DOHH2 (cell line): ENCODE measurements around the gene MYO5A.

Experiments
- H3F3A ChIP-seq: fragments of 200-600 bp; sonication (generic), shearing (Covaris generic); 2 replicates; pipeline ENCODE4 v1.6.0; 2016; ENCODE audit warnings: antibody characterized with exemption, mild to moderate bottlenecking; ENCODE audit not compliant: control insufficient read depth, insufficient read depth
- H3K27ac ChIP-seq: fragments of 200-600 bp; sonication (generic); 2 replicates; pipeline ENCODE4 v1.5.1; 2014; ENCODE audit warnings: low read depth, mild to moderate bottlenecking, low read length, moderate library complexity
- H3K27me3 ChIP-seq: fragments of 200-600 bp; sonication (generic); 2 replicates; pipeline ENCODE4 v1.6.1; 2014; ENCODE audit warnings: mild to moderate bottlenecking, low read length, mixed read lengths; ENCODE audit not compliant: control insufficient read depth
- H3K36me3 ChIP-seq: fragments of 200-600 bp; sonication (generic); 2 replicates; pipeline ENCODE4 v1.6.1; 2014; ENCODE audit warnings: mild to moderate bottlenecking, low read length, moderate library complexity, mixed read lengths; ENCODE audit not compliant: control insufficient read depth
- H3K4me1 ChIP-seq: fragments of 200-600 bp; sonication (generic); 2 replicates; pipeline ENCODE4 v1.6.1; 2014; ENCODE audit warnings: mild to moderate bottlenecking, low read length, mixed read lengths; ENCODE audit not compliant: control insufficient read depth
- H3K4me2 ChIP-seq: fragments of 200-600 bp; sonication (generic); 2 replicates; pipeline ENCODE4 v1.6.0; 2014; ENCODE audit warnings: mild to moderate bottlenecking, low read length, moderate library complexity
- H3K4me3 ChIP-seq: fragments of 200-600 bp; sonication (generic); 2 replicates; pipeline ENCODE4 v1.5.1; 2014; ENCODE audit warnings: mild to moderate bottlenecking, low read length, mixed read lengths
- H3K79me2 ChIP-seq: fragments of 200-600 bp; sonication (generic); 2 replicates; pipeline ENCODE4 v1.6.1; 2014; ENCODE audit warnings: mild to moderate bottlenecking, low read length, mixed read lengths; ENCODE audit not compliant: control insufficient read depth
- H3K9me2 ChIP-seq: fragments of 200-600 bp; sonication (generic); replicated peaks from 2 replicates; pipeline ENCODE4 v1.6.1; 2014; ENCODE audit warnings: mild to moderate bottlenecking, low read length, mixed read lengths; ENCODE audit not compliant: control insufficient read depth
- H3K9me3 ChIP-seq: fragments of 200-600 bp; sonication (generic); 2 replicates; pipeline ENCODE4 v1.6.1; 2014; ENCODE audit warnings: antibody characterized with exemption, low read length, mixed read lengths; ENCODE audit not compliant: control insufficient read depth, insufficient read depth
- H4K20me1 ChIP-seq: fragments of 200-600 bp; sonication (generic); 2 replicates; pipeline ENCODE4 v1.6.0; 2014; ENCODE audit warnings: low read depth, mild to moderate bottlenecking, antibody characterized with exemption, low read length, moderate library complexity; ENCODE audit not compliant: control insufficient read depth, insufficient read depth
- EZH2phosphoT487 ChIP-seq: fragments of 200-600 bp; sonication (generic); IDR thresholded peaks from 2 replicates; pipeline ENCODE4 v1.6.1; 2017; ENCODE audit warnings: borderline replicate concordance, mild to moderate bottlenecking, antibody characterized with exemption, low read length, moderate library complexity, mixed read lengths
- TF ChIP-seq, protein P1 (sequence below): fragments of 200-600 bp; sonication (generic); IDR thresholded peaks from one replicate; pipeline ENCODE4 v1.5.1; 2014; ENCODE audit warnings: antibody characterized with exemption, mild to moderate bottlenecking, low read depth, low read length; ENCODE audit not compliant: poor library complexity, severe bottlenecking

MYO5A gene

DNA sequence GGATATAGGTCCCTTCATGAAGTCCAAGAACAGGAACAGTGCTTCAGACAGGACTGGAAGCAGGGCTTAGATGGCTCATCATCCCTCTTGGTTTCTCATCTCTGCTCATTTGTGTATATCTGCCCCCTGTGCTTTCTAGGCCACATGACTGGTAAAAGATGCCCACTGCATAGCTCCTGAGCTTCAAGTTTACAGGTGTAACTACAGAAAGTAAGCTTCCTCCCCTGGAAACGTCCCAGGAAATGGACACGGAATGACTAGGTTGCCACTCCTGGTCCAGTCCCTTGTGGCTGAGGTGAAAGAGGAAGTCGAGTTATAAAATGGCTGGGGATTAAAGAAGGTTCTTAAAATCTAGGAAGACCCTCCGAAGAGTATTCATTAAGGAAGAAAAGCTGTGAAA, 32.5 kb downstream of the MYO5A start:
- H3K4me1 ChIP-seq, result peaks cover 9% of the 10 kb centered on the region
- no peak overlapping the region for H3K27ac ChIP-seq
- H3K9me3 ChIP-seq, result no peaks in the 10 kb centered on the region
- no peaks in the 10 kb centered on the region for H4K20me1 ChIP-seq
- H3K4me3 ChIP-seq, result no peak overlapping the region
- H3K27me3 ChIP-seq, result no peaks in the 10 kb centered on the region
- H3K36me3 ChIP-seq, result no peaks in the 10 kb centered on the region
- H3K9me2 ChIP-seq, result no peaks in the 10 kb centered on the region
- TF ChIP-seq EZH2phosphoT487, result no peak
- TF ChIP-seq, protein P1, sequence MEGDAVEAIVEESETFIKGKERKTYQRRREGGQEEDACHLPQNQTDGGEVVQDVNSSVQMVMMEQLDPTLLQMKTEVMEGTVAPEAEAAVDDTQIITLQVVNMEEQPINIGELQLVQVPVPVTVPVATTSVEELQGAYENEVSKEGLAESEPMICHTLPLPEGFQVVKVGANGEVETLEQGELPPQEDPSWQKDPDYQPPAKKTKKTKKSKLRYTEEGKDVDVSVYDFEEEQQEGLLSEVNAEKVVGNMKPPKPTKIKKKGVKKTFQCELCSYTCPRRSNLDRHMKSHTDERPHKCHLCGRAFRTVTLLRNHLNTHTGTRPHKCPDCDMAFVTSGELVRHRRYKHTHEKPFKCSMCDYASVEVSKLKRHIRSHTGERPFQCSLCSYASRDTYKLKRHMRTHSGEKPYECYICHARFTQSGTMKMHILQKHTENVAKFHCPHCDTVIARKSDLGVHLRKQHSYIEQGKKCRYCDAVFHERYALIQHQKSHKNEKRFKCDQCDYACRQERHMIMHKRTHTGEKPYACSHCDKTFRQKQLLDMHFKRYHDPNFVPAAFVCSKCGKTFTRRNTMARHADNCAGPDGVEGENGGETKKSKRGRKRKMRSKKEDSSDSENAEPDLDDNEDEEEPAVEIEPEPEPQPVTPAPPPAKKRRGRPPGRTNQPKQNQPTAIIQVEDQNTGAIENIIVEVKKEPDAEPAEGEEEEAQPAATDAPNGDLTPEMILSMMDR, result no peak
- H3K4me2 ChIP-seq, result no peak overlapping the region
- H3F3A ChIP-seq, result no peaks in the 10 kb centered on the region
- peaks cover 33% of the 10 kb centered on the region for H3K79me2 ChIP-seq

DNA sequence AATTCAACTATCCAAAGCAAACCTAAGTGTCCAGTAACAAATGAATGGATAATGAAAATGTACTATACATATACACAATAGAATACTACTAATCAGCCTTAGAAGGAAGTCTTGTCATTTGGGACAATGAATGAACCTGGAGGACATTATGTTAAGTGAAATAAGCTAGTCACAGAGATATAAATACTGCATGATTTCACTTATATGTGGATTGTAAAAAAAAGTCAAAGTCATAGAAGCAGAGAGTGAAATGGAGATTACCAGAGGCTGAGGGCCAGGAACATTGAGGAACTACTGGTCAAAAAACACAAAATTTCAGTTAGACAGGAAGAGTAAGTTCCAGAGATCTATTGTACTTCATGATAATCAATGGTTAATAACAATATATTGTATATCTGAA, 33.6 kb downstream of the MYO5A start:
- Histone ChIP-seq H3K27ac (no peak overlapping the region), H3K79me2 (peaks cover 38% of the 10 kb centered on the region), H3K36me3 (no peaks in the 10 kb centered on the region), H3K4me3 (no peak overlapping the region), H3K4me2 (no peak overlapping the region), H4K20me1 (no peaks in the 10 kb centered on the region), H3F3A (no peaks in the 10 kb centered on the region), H3K4me1 (peaks cover 10% of the 10 kb centered on the region), H3K27me3 (no peaks in the 10 kb centered on the region), H3K9me3 (no peaks in the 10 kb centered on the region), H3K9me2 (no peaks in the 10 kb centered on the region)
- TF ChIP-seq EZH2phosphoT487, result no peak
- TF ChIP-seq, protein P1, result no peak

DNA sequence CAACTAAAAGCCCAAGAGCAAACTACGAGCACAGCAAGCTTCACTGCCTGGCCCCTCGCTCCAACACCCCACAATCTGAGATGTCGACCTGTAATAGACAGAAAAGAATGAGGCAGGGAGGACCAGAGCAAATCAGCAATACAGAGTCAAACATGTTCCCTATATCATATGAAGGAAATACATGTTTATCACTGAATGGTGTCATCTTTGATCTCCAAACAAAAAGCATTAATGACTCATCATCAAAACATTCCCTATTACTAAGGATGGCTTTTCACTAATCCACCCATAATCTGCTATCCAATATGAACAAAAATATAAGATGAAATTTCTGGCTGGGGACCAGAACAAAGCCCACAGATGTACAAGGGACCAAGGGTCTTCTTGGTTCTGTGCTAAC, 34.7 kb downstream of the MYO5A start:
- Histone ChIP-seq H3K79me2 (peaks cover 48% of the 10 kb centered on the region), H3K4me2 (no peak overlapping the region), H3K4me3 (no peak overlapping the region), H3K27ac (no peak overlapping the region), H3K36me3 (no peaks in the 10 kb centered on the region), H4K20me1 (no peaks in the 10 kb centered on the region), H3K9me2 (no peaks in the 10 kb centered on the region), H3K4me1 (peaks cover 21% of the 10 kb centered on the region), H3K27me3 (no peaks in the 10 kb centered on the region), H3F3A (no peaks in the 10 kb centered on the region), H3K9me3 (no peaks in the 10 kb centered on the region)
- TF ChIP-seq, protein P1, result no peak
- no peak for TF ChIP-seq EZH2phosphoT487

DNA sequence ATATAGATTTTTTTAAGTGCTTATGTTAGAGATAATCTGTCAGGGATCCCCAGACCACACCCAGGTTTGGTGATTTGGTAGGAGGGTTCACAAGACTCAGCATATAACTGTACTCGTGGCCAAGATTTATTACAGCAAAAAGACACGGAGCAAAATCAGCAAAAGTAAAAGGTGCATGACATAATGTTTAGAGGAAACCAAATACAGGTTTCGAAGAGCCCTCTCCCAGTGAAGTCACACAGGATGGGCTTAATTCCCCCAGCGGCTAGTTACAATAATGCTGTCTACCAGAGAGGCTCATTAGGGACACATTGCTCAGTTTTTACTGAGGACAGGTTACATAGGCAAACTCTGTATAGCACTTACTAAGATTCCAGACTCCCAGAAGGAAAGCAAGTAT, 36.5 kb downstream of the MYO5A start:
- Histone ChIP-seq H3F3A (no peaks in the 10 kb centered on the region), H3K27ac (no peak overlapping the region), H3K36me3 (no peaks in the 10 kb centered on the region), H3K4me3 (no peak overlapping the region), H3K9me2 (no peaks in the 10 kb centered on the region), H3K79me2 (peaks cover 65% of the 10 kb centered on the region), H4K20me1 (no peaks in the 10 kb centered on the region), H3K4me2 (no peak overlapping the region), H3K27me3 (no peaks in the 10 kb centered on the region), H3K9me3 (no peaks in the 10 kb centered on the region), H3K4me1 (peaks cover 40% of the 10 kb centered on the region)
- TF ChIP-seq, protein P1, result no peak
- TF ChIP-seq EZH2phosphoT487, result no peak
